ENCODE results near the gene FHOD3.

The FHOD3 gene

DNA sequence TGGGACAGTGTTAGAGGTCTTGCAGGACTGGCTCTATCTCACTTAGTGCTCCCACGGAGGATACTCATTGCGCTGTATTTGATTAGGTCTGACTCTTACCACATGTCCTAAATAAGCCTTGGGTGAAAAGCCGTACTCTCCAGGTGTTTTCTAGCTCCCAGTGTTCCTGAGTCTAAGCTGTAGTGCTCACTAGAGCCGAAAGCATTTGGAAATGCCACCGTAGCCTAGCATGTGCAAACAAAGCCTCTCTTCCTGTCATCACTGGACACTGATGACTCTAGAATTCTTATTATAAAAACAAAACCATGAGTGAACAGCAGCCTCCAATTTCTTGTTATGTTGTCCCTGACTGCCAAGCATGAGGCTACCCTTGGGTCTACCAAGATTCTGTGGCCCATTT is 325.1 kb downstream of the FHOD3 start:
- Histone ChIP-seq H3K27me3 (replicated peaks; ENCODE audit: control insufficient read depth, insufficient read depth, low read length, poor library complexity, severe bottlenecking) (no peaks in the 10 kb centered on the region), H3K27ac (ENCODE audit: insufficient read depth, low read length, poor library complexity, severe bottlenecking) (no peak overlapping the region), H3K4me3 (ENCODE audit: insufficient read depth, low read depth, low read length, poor library complexity, severe bottlenecking) (no peak overlapping the region), H3K36me3 (ENCODE audit: control insufficient read depth, insufficient read depth, low read length) (no peaks in the 10 kb centered on the region), H3K9me3 (ENCODE audit: control insufficient read depth, low read length) (no peaks in the 10 kb centered on the region), H3K4me1 (ENCODE audit: control insufficient read depth, insufficient read depth, low read length, poor library complexity, severe bottlenecking) (no peaks in the 10 kb centered on the region)
- DNase-seq = no peak

DNA sequence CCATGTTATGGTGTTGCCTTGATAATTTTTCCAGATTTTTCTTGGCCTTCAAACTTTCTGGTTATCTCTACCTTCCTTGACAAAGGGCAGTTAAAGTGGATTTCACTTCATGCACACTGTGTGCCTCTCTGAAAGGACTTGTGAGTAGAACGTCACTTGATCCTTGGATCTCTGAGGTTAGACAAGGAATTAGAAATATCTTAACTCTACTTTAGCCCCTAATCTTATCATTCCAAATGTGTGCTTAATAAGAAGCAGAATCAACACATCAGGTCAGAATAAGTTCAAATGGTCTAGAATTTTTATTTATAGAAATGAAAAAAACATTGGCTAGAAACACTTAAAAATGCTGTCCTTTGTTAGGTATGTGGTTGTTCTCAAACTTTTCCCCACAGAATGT is 325.6 kb downstream of the FHOD3 start:
- Histone ChIP-seq H3K4me1 (ENCODE audit: control insufficient read depth, insufficient read depth, low read length, poor library complexity, severe bottlenecking) (no peaks in the 10 kb centered on the region), H3K27ac (ENCODE audit: insufficient read depth, low read length, poor library complexity, severe bottlenecking) (no peak overlapping the region), H3K9me3 (ENCODE audit: control insufficient read depth, low read length) (no peaks in the 10 kb centered on the region), H3K36me3 (ENCODE audit: control insufficient read depth, insufficient read depth, low read length) (no peaks in the 10 kb centered on the region), H3K4me3 (ENCODE audit: insufficient read depth, low read depth, low read length, poor library complexity, severe bottlenecking) (no peak overlapping the region), H3K27me3 (replicated peaks; ENCODE audit: control insufficient read depth, insufficient read depth, low read length, poor library complexity, severe bottlenecking) (no peaks in the 10 kb centered on the region)
- no peak for DNase-seq

GRCh38 chr18:36623681-36624190 is 326.2 kb downstream of the FHOD3 start:
- Histone ChIP-seq H3K27me3 (replicated peaks; ENCODE audit: control insufficient read depth, insufficient read depth, low read length, poor library complexity, severe bottlenecking) (no peaks in the 10 kb centered on the region), H3K4me3 (ENCODE audit: insufficient read depth, low read depth, low read length, poor library complexity, severe bottlenecking) (no peak overlapping the region), H3K4me1 (ENCODE audit: control insufficient read depth, insufficient read depth, low read length, poor library complexity, severe bottlenecking) (no peaks in the 10 kb centered on the region), H3K36me3 (ENCODE audit: control insufficient read depth, insufficient read depth, low read length) (no peaks in the 10 kb centered on the region), H3K9me3 (ENCODE audit: control insufficient read depth, low read length) (no peaks in the 10 kb centered on the region), H3K27ac (ENCODE audit: insufficient read depth, low read length, poor library complexity, severe bottlenecking) (no peak overlapping the region)
- no peak for DNase-seq

DNA sequence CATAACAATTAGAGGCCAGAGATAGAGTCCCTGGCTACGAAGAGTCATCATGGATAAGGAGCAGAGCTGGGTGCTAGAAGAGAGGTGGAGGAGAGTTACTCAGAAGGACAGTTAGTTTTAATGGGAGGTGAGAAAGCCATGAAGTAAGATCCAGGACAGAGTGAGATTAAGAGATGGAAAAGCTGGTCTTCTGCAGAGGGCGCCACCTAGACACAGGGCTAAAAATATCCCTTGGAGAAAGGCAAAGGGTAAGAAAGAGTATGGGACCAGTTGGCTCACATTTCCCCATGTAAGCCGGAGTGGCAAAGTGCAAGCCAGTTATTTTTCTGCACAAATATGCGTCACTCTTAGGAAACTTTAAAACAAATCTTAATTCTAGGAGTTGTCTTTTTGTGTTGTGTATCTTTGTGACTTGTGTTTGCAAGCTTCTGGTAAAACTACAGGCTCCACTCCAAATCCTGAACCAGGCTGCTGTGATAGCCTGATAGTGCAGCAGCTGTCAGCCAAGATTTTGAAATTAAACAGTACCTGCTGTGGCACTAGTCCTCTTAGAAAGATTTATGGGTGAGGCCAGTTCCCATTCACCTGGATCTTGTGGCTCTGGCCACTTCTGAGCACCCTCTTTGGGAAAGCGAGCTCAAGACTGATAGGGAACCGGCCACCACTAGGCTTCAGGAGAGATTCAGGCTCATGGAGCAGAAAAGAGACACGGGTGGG is 327.1 kb downstream of the FHOD3 start:
- no peaks in the 10 kb centered on the region for H3K4me1 ChIP-seq (ENCODE audit: control insufficient read depth, insufficient read depth, low read length, poor library complexity, severe bottlenecking)
- no peaks in the 10 kb centered on the region for H3K27me3 ChIP-seq (replicated peaks; ENCODE audit: control insufficient read depth, insufficient read depth, low read length, poor library complexity, severe bottlenecking)

DNA sequence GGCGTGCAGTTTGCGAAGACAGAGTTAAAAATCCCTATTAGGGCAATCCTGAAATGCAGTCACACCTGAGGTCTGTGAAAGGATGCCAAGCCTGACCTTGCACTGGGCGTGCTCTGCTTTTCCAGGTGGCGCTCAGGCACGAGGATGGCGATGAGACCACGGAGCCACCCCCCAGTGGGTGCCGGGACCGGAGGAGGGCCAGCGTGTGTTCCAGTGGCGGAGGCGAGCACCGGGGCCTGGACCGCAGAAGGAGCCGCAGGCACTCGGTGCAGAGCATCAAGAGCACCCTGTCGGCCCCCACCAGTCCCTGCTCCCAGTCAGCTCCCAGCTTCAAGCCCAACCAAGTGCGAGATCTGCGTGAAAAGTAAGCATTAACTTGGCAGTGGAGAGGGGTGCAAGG is 327.9 kb downstream of the FHOD3 start:
- Histone ChIP-seq H3K4me1 (ENCODE audit: control insufficient read depth, insufficient read depth, low read length, poor library complexity, severe bottlenecking) (no peaks in the 10 kb centered on the region), H3K27ac (ENCODE audit: insufficient read depth, low read length, poor library complexity, severe bottlenecking) (no peak overlapping the region), H3K27me3 (replicated peaks; ENCODE audit: control insufficient read depth, insufficient read depth, low read length, poor library complexity, severe bottlenecking) (no peaks in the 10 kb centered on the region), H3K9me3 (ENCODE audit: control insufficient read depth, low read length) (no peaks in the 10 kb centered on the region), H3K4me3 (ENCODE audit: insufficient read depth, low read depth, low read length, poor library complexity, severe bottlenecking) (no peak overlapping the region), H3K36me3 (ENCODE audit: control insufficient read depth, insufficient read depth, low read length) (no peaks in the 10 kb centered on the region)
- no peak for DNase-seq

More for the DNA sequence above, 327.1 kb downstream of the FHOD3 start:
- no peak overlapping the region for H3K27ac ChIP-seq (ENCODE audit: insufficient read depth, low read length, poor library complexity, severe bottlenecking)
- H3K9me3 ChIP-seq (ENCODE audit: control insufficient read depth, low read length) = no peaks in the 10 kb centered on the region
- no peaks in the 10 kb centered on the region for H3K36me3 ChIP-seq (ENCODE audit: control insufficient read depth, insufficient read depth, low read length)
- no peak overlapping the region for H3K4me3 ChIP-seq (ENCODE audit: insufficient read depth, low read depth, low read length, poor library complexity, severe bottlenecking)
- DNase-seq = no peak

GRCh38 chr18:36627637-36628036 is 330.1 kb downstream of the FHOD3 start:
- Histone ChIP-seq H3K27me3 (replicated peaks; ENCODE audit: control insufficient read depth, insufficient read depth, low read length, poor library complexity, severe bottlenecking) (no peaks in the 10 kb centered on the region), H3K4me3 (ENCODE audit: insufficient read depth, low read depth, low read length, poor library complexity, severe bottlenecking) (no peak overlapping the region), H3K27ac (ENCODE audit: insufficient read depth, low read length, poor library complexity, severe bottlenecking) (no peak overlapping the region), H3K9me3 (ENCODE audit: control insufficient read depth, low read length) (no peaks in the 10 kb centered on the region), H3K36me3 (ENCODE audit: control insufficient read depth, insufficient read depth, low read length) (no peaks in the 10 kb centered on the region), H3K4me1 (ENCODE audit: control insufficient read depth, insufficient read depth, low read length, poor library complexity, severe bottlenecking) (no peaks in the 10 kb centered on the region)
- DNase-seq = no peak

DNA sequence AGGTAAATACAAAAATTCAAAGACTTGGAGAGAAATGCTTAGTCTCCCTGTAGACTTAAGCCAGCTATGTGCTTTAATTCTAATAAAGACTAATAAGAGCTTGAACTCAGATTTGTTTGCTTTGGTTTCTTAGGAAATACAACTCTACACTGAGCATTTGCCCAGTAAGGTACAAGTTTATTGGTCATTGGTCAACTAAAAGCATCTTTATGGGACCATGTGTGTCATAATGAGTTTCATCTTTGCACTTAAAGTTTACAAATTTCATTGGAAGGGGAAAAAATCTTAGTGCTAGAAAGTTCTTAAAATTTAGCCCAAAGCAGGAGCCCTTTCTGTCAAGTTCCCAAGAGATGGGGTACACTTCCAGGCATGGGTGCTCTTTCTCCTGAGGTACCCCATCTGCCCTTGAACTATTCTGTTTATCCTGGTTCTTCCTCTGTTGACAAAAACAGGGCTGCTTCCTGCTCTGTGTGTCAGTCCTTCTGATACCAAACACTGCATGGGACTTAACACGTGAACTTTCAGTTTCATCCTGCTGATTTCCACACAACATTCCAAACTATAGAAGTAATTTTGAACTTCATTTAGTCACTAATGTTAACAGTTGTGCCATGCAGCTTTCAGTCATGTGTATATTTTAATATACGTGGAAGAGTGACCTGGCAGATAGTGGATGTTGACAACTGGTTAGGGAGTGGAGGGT is 331.1 kb downstream of the FHOD3 start:
- H3K36me3 ChIP-seq (ENCODE audit: control insufficient read depth, insufficient read depth, low read length) = no peaks in the 10 kb centered on the region
- DNase-seq = no peak
- no peaks in the 10 kb centered on the region for H3K27me3 ChIP-seq (replicated peaks; ENCODE audit: control insufficient read depth, insufficient read depth, low read length, poor library complexity, severe bottlenecking)
- H3K4me1 ChIP-seq (ENCODE audit: control insufficient read depth, insufficient read depth, low read length, poor library complexity, severe bottlenecking) = no peaks in the 10 kb centered on the region
- no peaks in the 10 kb centered on the region for H3K9me3 ChIP-seq (ENCODE audit: control insufficient read depth, low read length)
- H3K27ac ChIP-seq (ENCODE audit: insufficient read depth, low read length, poor library complexity, severe bottlenecking) = no peak overlapping the region
- no peak overlapping the region for H3K4me3 ChIP-seq (ENCODE audit: insufficient read depth, low read depth, low read length, poor library complexity, severe bottlenecking)

- H3K4me1 ChIP-seq (ENCODE audit: control insufficient read depth, insufficient read depth, low read length, poor library complexity, severe bottlenecking) = no peaks in the 10 kb centered on the region
- H3K4me3 ChIP-seq (ENCODE audit: insufficient read depth, low read depth, low read length, poor library complexity, severe bottlenecking) = no peak overlapping the region
- H3K27ac ChIP-seq (ENCODE audit: insufficient read depth, low read length, poor library complexity, severe bottlenecking) = no peak overlapping the region
- no peaks in the 10 kb centered on the region for H3K9me3 ChIP-seq (ENCODE audit: control insufficient read depth, low read length)
- DNase-seq = no peak
- H3K27me3 ChIP-seq (replicated peaks; ENCODE audit: control insufficient read depth, insufficient read depth, low read length, poor library complexity, severe bottlenecking) = no peaks in the 10 kb centered on the region
- H3K36me3 ChIP-seq (ENCODE audit: control insufficient read depth, insufficient read depth, low read length) = no peaks in the 10 kb centered on the region
These were observed 331.6 kb downstream of the FHOD3 start for GRCh38 chr18:36629138-36629530.

DNA sequence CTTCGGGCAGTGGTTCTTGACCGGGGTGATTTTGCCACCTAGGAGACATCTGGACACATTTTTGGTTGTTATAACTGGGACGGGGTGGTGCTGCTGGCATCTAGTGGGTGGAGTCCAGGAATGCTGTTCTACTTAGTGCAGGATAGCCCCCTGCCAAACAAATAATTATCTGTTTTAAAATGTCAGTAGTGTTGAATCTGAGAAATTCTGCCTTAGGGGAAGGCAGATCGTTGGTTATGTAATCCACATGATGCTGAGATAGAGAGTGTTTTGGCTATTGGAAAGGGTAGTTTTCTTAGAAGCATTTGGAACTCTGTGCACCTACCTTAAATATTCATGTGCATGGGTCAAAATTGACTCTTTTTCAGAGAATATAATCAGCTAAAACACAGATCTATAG is 332.3 kb downstream of the FHOD3 start:
- Histone ChIP-seq H3K9me3 (ENCODE audit: control insufficient read depth, low read length) (no peaks in the 10 kb centered on the region), H3K27ac (ENCODE audit: insufficient read depth, low read length, poor library complexity, severe bottlenecking) (no peak overlapping the region), H3K4me1 (ENCODE audit: control insufficient read depth, insufficient read depth, low read length, poor library complexity, severe bottlenecking) (no peaks in the 10 kb centered on the region), H3K4me3 (ENCODE audit: insufficient read depth, low read depth, low read length, poor library complexity, severe bottlenecking) (no peak overlapping the region), H3K27me3 (replicated peaks; ENCODE audit: control insufficient read depth, insufficient read depth, low read length, poor library complexity, severe bottlenecking) (no peaks in the 10 kb centered on the region), H3K36me3 (ENCODE audit: control insufficient read depth, insufficient read depth, low read length) (no peaks in the 10 kb centered on the region)
- no peak for DNase-seq

DNA sequence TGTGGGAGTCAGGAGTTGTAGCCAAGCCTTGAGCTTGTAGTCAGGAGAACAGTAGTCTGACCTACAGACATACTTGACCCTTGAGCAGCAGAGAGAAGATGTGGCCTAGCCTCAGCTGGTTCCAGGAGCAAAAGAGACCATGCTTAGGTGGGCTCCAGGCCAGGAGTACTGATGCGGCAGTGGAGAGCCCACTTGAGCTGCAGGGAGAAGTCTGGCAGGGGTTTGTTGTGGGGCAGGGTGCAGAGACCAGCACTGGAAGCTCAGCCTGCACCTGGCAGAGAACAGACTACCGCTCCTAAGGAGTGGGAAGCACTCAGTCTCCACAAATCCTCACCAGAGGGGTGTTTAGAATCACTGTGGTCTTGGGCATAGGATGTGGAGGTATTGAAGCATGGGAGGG is 333.4 kb downstream of the FHOD3 start:
- Histone ChIP-seq H3K4me1 (ENCODE audit: control insufficient read depth, insufficient read depth, low read length, poor library complexity, severe bottlenecking) (no peaks in the 10 kb centered on the region), H3K27me3 (replicated peaks; ENCODE audit: control insufficient read depth, insufficient read depth, low read length, poor library complexity, severe bottlenecking) (no peaks in the 10 kb centered on the region), H3K4me3 (ENCODE audit: insufficient read depth, low read depth, low read length, poor library complexity, severe bottlenecking) (no peak overlapping the region), H3K9me3 (ENCODE audit: control insufficient read depth, low read length) (no peaks in the 10 kb centered on the region), H3K36me3 (ENCODE audit: control insufficient read depth, insufficient read depth, low read length) (no peaks in the 10 kb centered on the region), H3K27ac (ENCODE audit: insufficient read depth, low read length, poor library complexity, severe bottlenecking) (no peak overlapping the region)
- DNase-seq = no peak
